Activated naive CD4-positive, alpha-beta T cell (primary cell): Measurements from ENCODE around the gene SERF2.
"Not testable (repeated sequence)": the region's sequence is repeated elsewhere in the genome, so short reads cannot be mapped to it uniquely, and the experiment has no call there.

ENCODE experiments used
- DNase-seq, 4 experiments: peaks; one replicate each; lab custom pipeline; 2025; lab: John Stamatoyannopoulos, UW

SERF2 gene

DNA sequence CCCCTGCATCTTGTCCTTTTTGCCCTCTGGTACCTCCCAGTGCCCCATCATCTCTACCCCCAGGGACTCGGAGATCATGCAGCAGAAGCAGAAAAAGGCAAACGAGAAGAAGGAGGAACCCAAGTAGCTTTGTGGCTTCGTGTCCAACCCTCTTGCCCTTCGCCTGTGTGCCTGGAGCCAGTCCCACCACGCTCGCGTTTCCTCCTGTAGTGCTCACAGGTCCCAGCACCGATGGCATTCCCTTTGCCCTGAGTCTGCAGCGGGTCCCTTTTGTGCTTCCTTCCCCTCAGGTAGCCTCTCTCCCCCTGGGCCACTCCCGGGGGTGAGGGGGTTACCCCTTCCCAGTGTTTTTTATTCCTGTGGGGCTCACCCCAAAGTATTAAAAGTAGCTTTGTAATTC is 1.5 kb downstream of the SERF2 start:
- DNase-seq = no peak

DNA sequence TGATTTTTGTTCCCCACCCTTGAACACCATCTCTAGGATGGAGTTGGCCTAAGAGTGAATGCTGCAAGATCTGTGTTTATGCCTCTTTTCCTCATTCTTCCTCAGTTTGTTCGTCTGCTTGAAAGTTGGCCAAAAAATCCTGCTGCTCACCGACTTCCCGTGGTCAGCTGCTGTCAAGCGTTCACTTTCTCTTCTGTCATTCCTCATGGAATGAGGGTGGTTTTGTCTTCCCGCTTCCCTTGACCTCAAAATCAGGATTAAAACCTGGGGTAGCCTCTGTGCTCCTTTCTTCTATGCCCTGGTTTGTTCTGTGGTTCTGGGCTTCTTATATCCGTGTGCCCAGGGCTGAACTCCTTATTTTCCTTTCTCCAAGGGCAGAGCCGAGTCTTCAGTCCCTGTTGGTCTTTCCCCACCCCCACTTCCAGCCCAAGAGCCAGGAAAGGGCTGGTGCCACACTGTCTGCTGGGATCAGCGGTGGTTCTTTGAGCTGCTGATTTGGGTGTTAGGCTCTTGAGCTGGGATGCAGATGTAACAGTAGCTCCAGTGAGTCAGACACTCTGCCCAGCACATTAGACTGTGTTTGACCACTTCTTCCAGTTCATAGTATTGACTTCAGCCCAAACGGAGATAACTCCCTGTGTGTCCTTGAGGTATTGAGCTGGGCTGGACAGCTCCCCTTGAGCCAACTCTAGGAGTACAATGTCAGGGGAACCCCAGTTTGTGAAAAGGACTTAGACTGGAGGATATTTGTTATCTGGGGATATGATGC is 2.3 kb downstream of the SERF2 start:
- DNase-seq = no peak

GRCh38 chr15:43795197-43795596 is 3.1 kb downstream of the SERF2 start:
- DNase-seq = no peak

DNA sequence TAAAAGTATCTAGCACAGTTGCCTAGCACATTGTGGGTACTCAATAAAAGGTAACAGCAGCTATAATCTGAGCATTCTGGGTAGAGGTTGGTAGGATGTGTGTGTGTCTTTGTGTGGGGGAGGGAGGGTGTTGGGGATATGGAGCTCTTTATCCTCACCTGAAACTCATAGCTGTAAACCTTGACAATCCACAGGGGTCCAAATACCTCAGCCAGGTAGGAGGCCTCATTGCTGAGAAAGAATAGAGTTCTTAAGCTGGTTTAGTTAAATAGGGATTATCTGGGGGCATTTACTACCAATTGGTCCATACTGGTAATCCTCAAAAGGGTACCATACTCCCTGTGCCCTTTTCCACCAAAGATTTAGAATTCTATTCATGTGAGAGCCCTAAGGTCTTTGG is 3.9 kb downstream of the SERF2 start:
- no peak for DNase-seq

GRCh38 chr15:43796566-43796965 is 4.4 kb downstream of the SERF2 start:
- DNase-seq = no peak

DNA sequence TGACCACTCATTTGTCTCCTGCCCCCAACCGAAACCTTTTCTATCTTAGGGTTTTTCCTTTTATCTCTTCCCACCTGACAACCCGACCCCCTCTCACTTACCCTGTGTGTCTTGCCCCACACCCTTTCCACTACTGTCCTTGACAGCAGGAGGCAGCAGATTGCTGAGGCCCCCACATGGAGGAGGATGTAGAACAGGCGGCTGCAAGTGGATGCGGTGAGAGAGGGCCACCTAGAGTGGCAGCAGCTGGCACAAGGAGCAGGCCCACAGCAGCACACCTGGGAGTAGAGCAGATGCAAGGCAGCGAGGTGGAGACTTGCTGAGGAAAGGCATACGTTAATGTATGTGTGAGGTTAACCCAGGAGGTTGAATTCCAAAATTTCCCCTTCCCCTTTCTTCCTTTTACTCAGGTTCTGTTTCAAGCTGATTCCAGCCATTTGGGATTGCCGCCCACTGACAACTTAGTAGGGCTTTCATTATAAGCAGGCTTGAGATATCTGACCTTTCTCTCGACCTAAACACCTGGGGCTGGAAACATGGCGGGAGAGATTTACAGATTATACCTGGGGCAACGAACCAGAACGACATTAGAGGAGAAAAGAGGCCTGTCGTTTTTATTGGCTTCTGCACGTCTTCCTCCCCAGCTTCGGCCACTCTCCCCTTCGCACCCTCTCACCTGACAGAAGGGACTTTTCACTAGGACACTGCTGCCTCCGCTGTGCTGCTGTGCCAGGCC is 7.3 kb downstream of the SERF2 start:
- DNase-seq = no peak

DNA sequence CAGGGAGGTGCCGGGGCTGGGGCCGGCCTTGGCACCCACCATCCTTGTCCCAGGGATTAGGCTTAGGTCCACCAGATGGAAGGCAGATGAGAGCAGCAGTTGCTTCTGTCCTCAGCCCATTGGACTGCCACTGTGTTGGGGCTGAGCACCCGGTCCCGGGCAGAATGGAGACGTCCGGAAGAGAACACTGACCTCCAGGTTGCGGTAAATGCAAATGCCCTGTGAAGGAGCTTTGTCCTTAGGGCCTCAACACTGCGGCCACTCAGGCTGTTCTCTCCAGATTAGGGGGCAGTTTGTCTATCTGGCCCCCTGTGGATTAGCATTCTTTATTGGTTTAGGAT is 7.8 kb downstream of the SERF2 start, which contains the start of gene SERINC4:
TSS of gene SERINC4 (minus strand) at position 276 of the 341 bp plus-strand sequence. CDS start at position 42, 234 bp downstream.
- no peak for DNase-seq

GRCh38 chr15:43800286-43801141 is 8.4 kb downstream of the SERF2 start, which contains the start of gene HYPK:
TSS of gene HYPK (plus strand) at chr15:43800599. CDS start at chr15:43800623, 24 bp downstream.
- DNase-seq = peak; percentile 64 to 91 (median 75)

DNA sequence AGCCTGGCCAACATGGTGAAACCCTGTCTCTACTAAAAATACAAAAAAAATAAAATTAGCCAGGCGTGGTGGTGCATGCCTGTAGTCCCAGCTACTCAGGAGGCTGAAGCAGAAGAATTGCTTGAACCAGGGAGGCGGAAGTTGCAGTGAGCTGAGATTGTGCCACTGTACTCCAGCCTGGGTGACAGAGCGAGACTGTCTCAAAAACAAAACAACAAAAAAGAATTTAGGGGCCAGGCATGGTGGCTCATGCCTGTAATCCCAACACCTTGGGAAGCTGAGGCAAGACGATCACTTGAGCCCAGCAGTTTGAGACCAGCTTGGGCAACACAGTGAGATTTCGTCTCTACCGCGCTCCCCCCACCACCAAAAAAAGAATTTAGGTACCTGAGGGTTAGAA is 10.6 kb downstream of the SERF2 start:
- not testable (repeated sequence) for DNase-seq

- DNase-seq = no peak
These were observed 16.4 kb downstream of the SERF2 start for GRCh38 chr15:43808435-43808950.

GRCh38 chr15:43808960-43809678 is 17.0 kb downstream of the SERF2 start:
- no peak for DNase-seq

DNA sequence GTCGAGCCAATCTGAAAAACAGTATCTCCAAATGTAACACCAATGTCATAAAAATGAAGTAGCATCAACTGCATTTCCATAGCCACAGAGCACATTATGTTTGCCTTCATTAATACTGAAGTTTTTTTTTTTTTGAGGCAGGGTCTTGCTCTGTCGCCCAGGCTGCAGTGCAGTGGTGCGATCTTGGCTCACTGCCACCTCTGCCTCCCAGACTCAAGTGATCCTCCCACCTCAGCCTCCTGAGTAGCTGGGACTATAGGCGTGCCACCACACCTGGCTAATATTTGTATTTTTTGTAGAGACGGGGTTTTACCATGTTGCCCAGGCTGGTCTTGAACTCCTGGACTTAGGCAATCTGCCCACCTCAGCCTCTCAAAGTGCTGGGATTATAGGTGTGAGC is 22.9 kb downstream of the SERF2 start:
- DNase-seq = not testable (repeated sequence)

DNA sequence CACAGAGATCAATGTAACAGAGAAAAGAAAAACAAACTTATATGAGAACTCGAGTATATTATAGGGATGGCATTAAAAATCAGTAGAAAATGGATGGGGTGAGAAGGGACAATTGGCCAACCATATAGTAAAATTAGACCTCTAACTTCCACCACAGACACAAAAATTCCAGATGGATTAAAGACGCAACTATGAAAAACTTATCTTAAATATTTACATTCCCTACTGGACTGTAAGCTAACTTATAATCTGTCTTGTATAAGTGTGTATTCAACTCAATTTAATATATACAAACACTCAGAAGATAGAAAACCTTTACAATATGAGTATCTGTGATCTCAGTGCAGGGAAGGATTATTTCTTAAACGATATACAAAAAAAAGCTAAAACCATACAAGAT is 29.4 kb downstream of the SERF2 start:
- no peak for DNase-seq

- peak; percentile 62 to 79 (median 76) for DNase-seq
These were observed 32.5 kb downstream of the SERF2 start, which contains the start of gene MFAP1 for GRCh38 chr15:43824302-43825246. TSS of gene MFAP1 (minus strand) at chr15:43824690. CDS start at chr15:43824569, 121 bp downstream.

GRCh38 chr15:43825305-43825704 is 33.2 kb downstream of the SERF2 start:
- not testable (repeated sequence) for DNase-seq

DNA sequence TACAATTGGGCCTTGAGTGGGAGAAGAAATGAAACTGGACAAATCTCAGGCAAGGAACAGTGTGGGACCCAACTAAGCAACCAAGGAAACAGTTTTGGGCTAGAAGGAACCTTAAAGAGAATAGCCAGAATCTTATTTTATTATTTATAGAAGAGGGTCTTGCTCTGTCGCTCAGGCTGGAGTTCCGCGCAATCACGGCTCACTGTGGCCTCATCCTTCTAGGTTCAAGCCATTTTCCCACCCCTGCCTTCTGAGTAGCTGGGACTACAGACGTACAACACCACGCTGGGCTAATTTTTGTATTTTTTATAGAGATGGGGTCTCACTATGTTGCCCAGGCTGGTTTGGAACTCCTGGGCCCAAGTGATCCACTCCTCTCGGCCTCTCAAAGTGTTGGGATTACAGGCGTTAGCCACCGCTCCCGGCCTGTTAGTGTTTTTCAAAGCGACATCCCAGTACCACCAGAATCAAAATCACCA is 33.9 kb downstream of the SERF2 start:
- DNase-seq = no peak

GRCh38 chr15:43826508-43827341 is 34.6 kb downstream of the SERF2 start, which contains the start of gene WDR76:
TSS of gene WDR76 (plus strand) at chr15:43827002. CDS start at chr15:43827033, 31 bp downstream.
- peak; percentile 25 to 51 (median 32) for DNase-seq

- DNase-seq = no peak
These were observed 36.0 kb downstream of the SERF2 start for GRCh38 chr15:43828061-43828657.
